Tibial nerve (tissue), 4 donors: ENCODE results near the gene SDSL.

Source experiments
- EP300 ChIP-seq, 2 donors: sonication (generic); formaldehyde crosslinking; IDR thresholded peaks; one replicate each; pipeline ENCODE4 v1.6.1; 2017; ENCODE audit warnings: antibody characterized with exemption in 2 of 2, mild to moderate bottlenecking in 1 of 2
- TF ChIP-seq, protein P1 (sequence below), 5 experiments: fragments of 200-600 bp in 3 of 5; fragments of 450-650 bp in 2 of 5; sonication (generic) in 3 of 5; IDR thresholded peaks; one replicate each; pipeline ENCODE4 v1.5.1; 2016 to 2019; ENCODE audit warnings: antibody characterized with exemption in 5 of 5, mild to moderate bottlenecking in 3 of 5, moderate library complexity in 2 of 5

DNA sequence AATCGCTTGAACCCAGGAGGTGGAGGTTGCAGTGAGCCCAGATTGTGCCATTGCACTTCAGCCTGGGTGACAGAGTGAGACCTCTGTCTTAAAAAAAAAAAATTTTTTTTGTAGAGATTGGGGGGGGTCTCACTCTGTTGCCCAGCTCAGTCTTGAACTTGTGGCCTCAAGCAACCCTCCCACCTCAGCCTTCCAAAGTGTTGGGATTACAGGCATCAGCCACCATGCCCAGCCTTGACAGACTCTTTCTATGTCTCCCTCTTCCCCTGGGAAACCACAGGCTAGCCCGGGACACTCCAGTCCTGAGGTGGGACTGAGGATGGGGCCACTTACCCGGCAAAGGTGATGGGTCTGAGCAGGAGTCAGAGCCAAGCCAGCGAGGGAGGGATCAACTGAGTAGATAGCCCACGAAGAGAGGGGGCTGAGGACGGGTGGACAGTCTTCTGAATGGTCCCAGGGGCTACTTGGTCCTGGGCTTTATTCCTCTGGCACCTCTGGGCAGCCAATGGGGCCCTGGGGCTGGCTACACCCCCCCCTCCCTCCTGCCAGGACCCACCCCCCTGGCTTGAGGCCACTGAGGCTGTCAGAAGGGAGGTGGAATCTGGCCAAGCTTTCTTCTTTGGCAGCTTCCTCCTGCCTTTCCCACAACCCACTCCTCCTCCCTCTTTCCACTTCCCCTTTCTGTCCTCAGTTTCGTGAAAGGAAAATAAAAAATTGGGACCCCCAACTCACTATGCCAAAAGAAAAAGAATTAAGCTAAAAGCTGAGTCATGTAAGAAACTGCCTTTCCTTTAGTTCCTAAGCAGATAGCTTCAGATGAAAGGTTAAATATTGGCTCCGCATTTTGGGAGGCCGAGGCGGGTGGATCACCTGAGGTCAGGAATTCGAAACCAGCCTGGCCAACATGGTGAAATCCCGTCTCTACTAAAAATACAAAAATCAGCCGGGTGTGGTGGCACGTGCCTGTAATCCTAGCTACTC lies 18.5 kb upstream of the SDSL start, which contains the start of gene SDS:
- TF ChIP-seq, protein P1, sequence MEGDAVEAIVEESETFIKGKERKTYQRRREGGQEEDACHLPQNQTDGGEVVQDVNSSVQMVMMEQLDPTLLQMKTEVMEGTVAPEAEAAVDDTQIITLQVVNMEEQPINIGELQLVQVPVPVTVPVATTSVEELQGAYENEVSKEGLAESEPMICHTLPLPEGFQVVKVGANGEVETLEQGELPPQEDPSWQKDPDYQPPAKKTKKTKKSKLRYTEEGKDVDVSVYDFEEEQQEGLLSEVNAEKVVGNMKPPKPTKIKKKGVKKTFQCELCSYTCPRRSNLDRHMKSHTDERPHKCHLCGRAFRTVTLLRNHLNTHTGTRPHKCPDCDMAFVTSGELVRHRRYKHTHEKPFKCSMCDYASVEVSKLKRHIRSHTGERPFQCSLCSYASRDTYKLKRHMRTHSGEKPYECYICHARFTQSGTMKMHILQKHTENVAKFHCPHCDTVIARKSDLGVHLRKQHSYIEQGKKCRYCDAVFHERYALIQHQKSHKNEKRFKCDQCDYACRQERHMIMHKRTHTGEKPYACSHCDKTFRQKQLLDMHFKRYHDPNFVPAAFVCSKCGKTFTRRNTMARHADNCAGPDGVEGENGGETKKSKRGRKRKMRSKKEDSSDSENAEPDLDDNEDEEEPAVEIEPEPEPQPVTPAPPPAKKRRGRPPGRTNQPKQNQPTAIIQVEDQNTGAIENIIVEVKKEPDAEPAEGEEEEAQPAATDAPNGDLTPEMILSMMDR (IDR thresholded peaks at IDR 0.05), result no peak
- TF ChIP-seq EP300 (IDR thresholded peaks at IDR 0.05), result peak in 1 of 2 donors; percentile 35
